ENCODE results near the gene MRPL4. TPM values are rescaled to one million over a fixed set of nuclear protein-coding genes. Genes with fewer than 3 reads are reported as not detected.

MRPL4 gene
- total RNA-seq, 1 experiment from 2014 or later, result 99.3 TPM

- DNase-seq, result no peak
- H2BK20ac ChIP-seq (ENCODE audit: low read depth, low read length, poor library complexity, severe bottlenecking), result no peak overlapping the region
- H3K4me3 Mint-ChIP-seq, result peak overlapping the region; percentile 52 to 74; a peak in 4 of 5 replicates
- no peak overlapping the region for H4K5ac ChIP-seq (ENCODE audit: insufficient read length, low read depth, low read length)
- no peak overlapping the region for H3T11ph ChIP-seq (ENCODE audit: low read length)
- no peak overlapping the region for H3K14ac ChIP-seq (ENCODE audit: insufficient read depth, low read length)
- H2BK120ac ChIP-seq (ENCODE audit: low read depth, low read length, poor library complexity, severe bottlenecking), result no peak overlapping the region
- no peak overlapping the region for H4K8ac ChIP-seq (replicated peaks; ENCODE audit: insufficient read length, low read depth, low read length)
- H3K4me1 ChIP-seq (ENCODE audit: insufficient read depth, low read length), result no peaks in the 10 kb centered on the region
- H3K23ac ChIP-seq (ENCODE audit: insufficient read length, low read depth, low read length), result no peak overlapping the region
- H3K9ac ChIP-seq (ENCODE audit: extremely low read depth, insufficient read length, low read length), result no peak overlapping the region
- no peak overlapping the region for H3K27ac ChIP-seq (ENCODE audit: insufficient read length, low read depth, low read length)
- peaks cover 73% of the 10 kb centered on the region for H3K27me3 Mint-ChIP-seq (ENCODE audit: low read depth)
- H3K9me3 Mint-ChIP-seq, result no peaks in the 10 kb centered on the region
- H3K27ac Mint-ChIP-seq, result no peak overlapping the region
- TF ChIP-seq CTCF (conservative IDR thresholded peaks at IDR 0.05), result no peak
- no peaks in the 10 kb centered on the region for H3K9me3 ChIP-seq (ENCODE audit: control insufficient read depth, low read depth, low read length)
- H4K20me1 ChIP-seq (ENCODE audit: control insufficient read depth, insufficient read depth, insufficient read length), result no peaks in the 10 kb centered on the region
- peaks cover 6% of the 10 kb centered on the region for H3K23me2 ChIP-seq (ENCODE audit: insufficient read length, low read depth, low read length, poor library complexity, severe bottlenecking)
- no peaks in the 10 kb centered on the region for H3K79me2 ChIP-seq (ENCODE audit: insufficient read depth, low read length)
- 0 out of 4 replicates have a peak, but pooled peaks cover 0 to 6% of the 10 kb centered on the region in 2 experiments for H3K4me1 Mint-ChIP-seq
- no peaks in the 10 kb centered on the region for H3K79me1 ChIP-seq (ENCODE audit: insufficient read depth, low read depth, low read length, poor library complexity, severe bottlenecking)
- no peak overlapping the region for H2AFZ ChIP-seq (ENCODE audit: low read length)
- no peak overlapping the region for H3K18ac ChIP-seq (ENCODE audit: insufficient read length, low read depth, low read length)
- H3K56ac ChIP-seq (ENCODE audit: insufficient read length, low read depth, low read length), result no peak overlapping the region
- no peak overlapping the region for H3K4ac ChIP-seq (ENCODE audit: low read depth, low read length)
- H2BK12ac ChIP-seq (ENCODE audit: insufficient read length, low read depth, low read length), result no peak overlapping the region
- peaks cover 9% of the 10 kb centered on the region; the same call in 1 of the 2 replicates for H3K27me3 ChIP-seq (ENCODE audit: insufficient read depth, low read length)
- H4K91ac ChIP-seq (ENCODE audit: insufficient read length, low read depth, low read length), result no peak overlapping the region
- H3K4me2 ChIP-seq (ENCODE audit: insufficient read depth, insufficient read length, low read length), result peak overlapping the region; percentile 64
- H2AK5ac ChIP-seq (ENCODE audit: insufficient read length, low read length), result no peak overlapping the region
- no peak overlapping the region for H2BK5ac ChIP-seq (ENCODE audit: insufficient read length, low read length)
- no peaks in the 10 kb centered on the region; a peak in 1 of 7 replicates for H3K36me3 Mint-ChIP-seq (ENCODE audit: insufficient read depth in 1 of 3, low read depth in 3 of 3)
- WGBS (ENCODE audit: extremely low coverage, insufficient read length, low lambda C conversion rate), result no CpG with 5 or more reads among the region's 12 CpGs
- H2BK15ac ChIP-seq (ENCODE audit: low read depth, low read length), result no peak overlapping the region
Measured at GRCh38 chr19:10271543-10272086, 19.6 kb downstream of the MRPL4 start.

All from H9 (cell line).